ENCODE data around the gene PSMC6. TPM values are rescaled to one million over a fixed set of nuclear protein-coding genes. Genes with fewer than 3 reads are reported as not detected.
A peak's percentile ranks its signal among the peaks of the same experiment; 100 is the strongest.

The PSMC6 gene
- 100 to 1,000 TPM; 148 to 160 (median 159) TPM for total RNA-seq
- total RNA-seq (2013): 140 TPM

GRCh38 chr14:52706724-52707706 lies at the start of gene PSMC6:
PSMC6 (plus strand) TSS chr14:52707200; CDS start chr14:52707220, 20 bp downstream.
- Mint-ChIP-seq H3K36me3 (no peaks in the 10 kb centered on the region), H3K4me1 (peaks cover 23 to 30% of the 10 kb centered on the region in 2 donors), H3K9me3 (no peaks in the 10 kb centered on the region), H3K27me3 (ENCODE audit: low read depth in 2 of 2) (peaks cover 0 to 4% of the 10 kb centered on the region in 2 donors), H3K4me3 (peak within 1 kb of the TSS; percentile 97), H3K27ac (peak within 1 kb of the TSS; percentile 97)
- no peak for TF ChIP-seq CTCF (IDR thresholded peaks at IDR 0.05)
- H3K4me1 ChIP-seq (ENCODE audit: control insufficient read depth, insufficient read depth, low read length): peaks cover 10% of the 10 kb centered on the region
- intact Hi-C loops (cut with micrococcal nuclease): loop anchor here (1.0 to 5.0 kb wide), 3 partner anchors 23 to 155 kb away; partner anchors contain the start of genes GNPNAT1, GPR137C, STYX and TXNDC16
- peaks cover 27% of the 10 kb centered on the region for H3K36me3 ChIP-seq (ENCODE audit: control insufficient read depth, insufficient read depth, low read length)
- peak within 1 kb of the TSS; percentile 94 for H3K27ac ChIP-seq (ENCODE audit: low read length)
- no peaks in the 10 kb centered on the region for H3K9me3 ChIP-seq (ENCODE audit: control insufficient read depth, insufficient read depth, low read length)
- no peaks in the 10 kb centered on the region for H3K27me3 ChIP-seq (ENCODE audit: control insufficient read depth, insufficient read depth, low read length)
- DNase-seq (peak; percentile 85 to 96), ATAC-seq (peak; percentile 98 to 100 (median 99))
- peak within 1 kb of the TSS; percentile 75 for H3K4me3 ChIP-seq (ENCODE audit: low read length)
- WGBS (ENCODE audit: insufficient coverage): under 1% methylated on average over 43 of the region's 43 CpGs

- TF ChIP-seq CTCF (IDR thresholded peaks at IDR 0.05): no peak
- ATAC-seq (no peak), DNase-seq (no peak)
- Mint-ChIP-seq H3K27ac (no peak overlapping the region), H3K4me1 (no peaks in the 10 kb centered on the region), H3K9me3 (no peaks in the 10 kb centered on the region), H3K36me3 (no peaks in the 10 kb centered on the region), H3K4me3 (no peak overlapping the region), H3K27me3 (ENCODE audit: low read depth in 2 of 2) (no peaks in the 10 kb centered on the region)
- Histone ChIP-seq H3K27ac (ENCODE audit: low read length) (no peak overlapping the region), H3K27me3 (ENCODE audit: control insufficient read depth, insufficient read depth, low read length) (no peaks in the 10 kb centered on the region), H3K4me3 (ENCODE audit: low read length) (no peak overlapping the region), H3K4me1 (ENCODE audit: control insufficient read depth, insufficient read depth, low read length) (no peaks in the 10 kb centered on the region), H3K9me3 (ENCODE audit: control insufficient read depth, insufficient read depth, low read length) (no peaks in the 10 kb centered on the region), H3K36me3 (ENCODE audit: control insufficient read depth, insufficient read depth, low read length) (peaks cover 24% of the 10 kb centered on the region)
- intact Hi-C loops (cut with micrococcal nuclease): no loop called here
These were observed 46.7 kb upstream of the PSMC6 start for GRCh38 chr14:52660325-52660724.

GRCh38 chr14:52660832-52661231 lies 46.2 kb upstream of the PSMC6 start:
- Histone ChIP-seq H3K36me3 (ENCODE audit: control insufficient read depth, insufficient read depth, low read length) (peaks cover 28% of the 10 kb centered on the region), H3K4me1 (ENCODE audit: control insufficient read depth, insufficient read depth, low read length) (no peaks in the 10 kb centered on the region), H3K27ac (ENCODE audit: low read length) (no peak overlapping the region), H3K4me3 (ENCODE audit: low read length) (no peak overlapping the region), H3K9me3 (ENCODE audit: control insufficient read depth, insufficient read depth, low read length) (no peaks in the 10 kb centered on the region), H3K27me3 (ENCODE audit: control insufficient read depth, insufficient read depth, low read length) (no peaks in the 10 kb centered on the region)
- H3K36me3 Mint-ChIP-seq: no peaks in the 10 kb centered on the region
- intact Hi-C loops (cut with micrococcal nuclease): no loop called here
- no peaks in the 10 kb centered on the region for H3K27me3 Mint-ChIP-seq (ENCODE audit: low read depth in 2 of 2)
- DNase-seq (no peak), ATAC-seq (no peak)
- no peak overlapping the region for H3K27ac Mint-ChIP-seq
- no peaks in the 10 kb centered on the region for H3K4me1 Mint-ChIP-seq
- no peaks in the 10 kb centered on the region for H3K9me3 Mint-ChIP-seq
- H3K4me3 Mint-ChIP-seq: no peak overlapping the region
- 100% methylated on average over 1 of the region's 1 CpG for WGBS (ENCODE audit: insufficient coverage)
- no peak for TF ChIP-seq CTCF (IDR thresholded peaks at IDR 0.05)
